DND-41 (cell line): ENCODE results near the gene MRPL27.
A peak's percentile ranks its signal among the peaks of the same experiment; 100 is the strongest.

ENCODE experiments used
- ATAC-seq: fragments of 200-7000 bp; cut with Tn5 transposase; 3 replicates; pipeline ENCODE4 v1.9.1; 2021; ENCODE audit warnings: low read depth; ENCODE audit not compliant: insufficient read depth
- DNase-seq: peaks from one replicate; pipeline ENCODE4 v3.0.0-alpha.2; 2020
- H2AFZ ChIP-seq: 2 replicates; pipeline ENCODE4 v1.6.0; 2012; ENCODE audit warnings: low read depth, low read length
- H3K27ac ChIP-seq: 2 replicates; pipeline ENCODE4 v1.5.1; 2012; ENCODE audit warnings: low read length, inconsistent platforms
- H3K27me3 ChIP-seq: fragments of 200-600 bp; sonication (generic); 2 replicates; pipeline ENCODE4 v1.6.0; 2012; ENCODE audit warnings: low read length, mild to moderate bottlenecking, inconsistent platforms; ENCODE audit not compliant: insufficient read depth, poor library complexity
- H3K36me3 ChIP-seq: 2 replicates; pipeline ENCODE4 v1.5.1; 2012; ENCODE audit warnings: low read length, inconsistent platforms; ENCODE audit not compliant: insufficient read depth
- H3K4me1 ChIP-seq: 2 replicates; pipeline ENCODE4 v1.5.1; 2012; ENCODE audit warnings: mild to moderate bottlenecking, low read length; ENCODE audit not compliant: insufficient read depth
- H3K4me2 ChIP-seq: 2 replicates; pipeline ENCODE4 v1.6.0; 2012; ENCODE audit warnings: mild to moderate bottlenecking, moderate library complexity, low read length, inconsistent platforms; ENCODE audit not compliant: insufficient read depth
- H3K4me3 ChIP-seq, 2 experiments: fragments of 200-600 bp in 1 of 2; shearing (Covaris generic) in 1 of 2; 2 replicates each; pipeline ENCODE4 v1.5.1; 2012 to 2016; ENCODE audit warnings: inconsistent platforms in 2 of 2, low read length in 2 of 2, mild to moderate bottlenecking in 2 of 2, low read depth in 1 of 2, moderate library complexity in 1 of 2
- H3K79me2 ChIP-seq: 2 replicates; pipeline ENCODE4 v1.6.0; 2012; ENCODE audit warnings: low read length, inconsistent platforms; ENCODE audit not compliant: insufficient read depth
- H3K9ac ChIP-seq: 2 replicates; pipeline ENCODE4 v1.6.0; 2012; ENCODE audit warnings: low read depth, mild to moderate bottlenecking, inconsistent platforms, low read length, moderate library complexity
- H3K9me3 ChIP-seq: 2 replicates; pipeline ENCODE4 v1.5.1; 2012; ENCODE audit warnings: low read length, moderate library complexity, mild to moderate bottlenecking, inconsistent platforms; ENCODE audit not compliant: insufficient read depth, severe bottlenecking
- H4K20me1 ChIP-seq: 2 replicates; pipeline ENCODE4 v1.6.0; 2012; ENCODE audit warnings: low read length; ENCODE audit not compliant: insufficient read depth
- CTCF ChIP-seq: IDR thresholded peaks from 2 replicates; pipeline ENCODE4 v1.5.1; 2012; ENCODE audit warnings: borderline replicate concordance, low read length, moderate library complexity, mild to moderate bottlenecking; ENCODE audit not compliant: poor library complexity, severe bottlenecking; ENCODE audit errors: extremely low read depth
- EZH2 ChIP-seq: IDR thresholded peaks from 3 replicates; pipeline ENCODE4 v1.6.1; 2012; ENCODE audit warnings: borderline replicate concordance, low read depth, mild to moderate bottlenecking, moderate library complexity, low read length, inconsistent platforms; ENCODE audit not compliant: severe bottlenecking

Gene MRPL27

GRCh38 chr17:50347117-50347893, 25.7 kb downstream of the MRPL27 start:
- peaks cover 24% of the 10 kb centered on the region for H3K4me1 ChIP-seq
- peak overlapping the region; percentile 99 for H3K4me2 ChIP-seq
- H4K20me1 ChIP-seq = peaks cover 23% of the 10 kb centered on the region; the same call in 1 of the 2 replicates
- H2AFZ ChIP-seq = no peak overlapping the region
- peaks cover 51% of the 10 kb centered on the region for H3K79me2 ChIP-seq
- peak overlapping the region; percentile 90 for H3K9ac ChIP-seq
- no peak for DNase-seq
- H3K27me3 ChIP-seq = no peaks in the 10 kb centered on the region
- peak overlapping the region; percentile 63 to 90; a peak in 3 of 4 replicates for H3K4me3 ChIP-seq
- no peak for ATAC-seq
- peaks cover 5% of the 10 kb centered on the region; the same call in 1 of the 2 replicates for H3K36me3 ChIP-seq
- H3K9me3 ChIP-seq = no peaks in the 10 kb centered on the region
- peak overlapping the region; percentile 91 for H3K27ac ChIP-seq
- no peak for TF ChIP-seq CTCF
- no peak for TF ChIP-seq EZH2

- no peak for DNase-seq
- Histone ChIP-seq H3K79me2 (peaks cover 43% of the 10 kb centered on the region), H2AFZ (peak overlapping the region; percentile 92)
These were observed 26.5 kb downstream of the MRPL27 start for GRCh38 chr17:50346313-50347116.

More at GRCh38 chr17:50346313-50347116, 26.5 kb downstream of the MRPL27 start:
- Histone ChIP-seq H3K36me3 (no peaks in the 10 kb centered on the region; the same call in 1 of the 2 replicates), H3K27ac (peak overlapping the region; percentile 91), H3K4me3 (peak overlapping the region; percentile 63 to 90), H3K4me2 (peak overlapping the region; percentile 99), H3K9me3 (no peaks in the 10 kb centered on the region), H3K27me3 (no peaks in the 10 kb centered on the region), H3K4me1 (peaks cover 24% of the 10 kb centered on the region), H4K20me1 (peaks cover 16% of the 10 kb centered on the region; the same call in 1 of the 2 replicates), H3K9ac (peak overlapping the region; percentile 90)
- ATAC-seq = peak; percentile 65
- no peak for TF ChIP-seq CTCF
- no peak for TF ChIP-seq EZH2
